Endothelial cell of umbilical vein (primary cell): ENCODE data around the gene ANO6. TPM values are rescaled to one million over a fixed set of nuclear protein-coding genes. Genes with fewer than 3 reads are reported as not detected.
A peak's percentile ranks its signal among the peaks of the same experiment; 100 is the strongest.

Experiments
- BruUV-seq: library from RNA; stranded (reverse); fragments of 400-500 nt; replicated peaks from 2 replicates; lab custom pipeline; 2021; lab: Mats Ljungman, UMichigan
- CTCF ChIA-PET: fragments of 300-600, 350-600 bp; sonication (Branson Sonifier 250); formaldehyde crosslinking; loops from one replicate; lab custom pipeline; 2021; ENCODE audit warnings: antibody characterized with exemption, inconsistent platforms; lab: Charles Lee
- POLR2A ChIA-PET: fragments of 300-600, 350-600 bp; sonication (Branson Sonifier 250); formaldehyde crosslinking; loops from one replicate; lab custom pipeline; 2021; ENCODE audit warnings: antibody characterized with exemption, inconsistent platforms; lab: Charles Lee
- DNase-seq: peaks from one replicate; pipeline ENCODE4 v3.0.0-alpha.2; 2011; ENCODE audit warnings: low read depth, low spot score
- FAIRE-seq: peaks from 2 replicates; lab custom pipeline; 2011; peaks lifted over from hg19 to GRCh38; lab: Jason Lieb, UNC
- H2AFZ ChIP-seq: 2 replicates; pipeline ENCODE4 v1.6.0; 2012; ENCODE audit warnings: low read depth, low read length, control low read depth, inconsistent platforms
- H3K27ac ChIP-seq: 2 replicates; pipeline ENCODE4 v1.5.1; 2011; ENCODE audit warnings: low read depth, mild to moderate bottlenecking, control low read depth, low read length, moderate library complexity; ENCODE audit not compliant: insufficient read depth
- H3K27me3 ChIP-seq, 2 experiments: 2 replicates each; pipeline versions ENCODE4 v1.6.0 to v1.6.1; 2011; ENCODE audit warnings: low read length in 2 of 2, mixed read lengths in 1 of 2; ENCODE audit not compliant: control insufficient read depth in 2 of 2, insufficient read depth in 2 of 2
- H3K36me3 ChIP-seq, 2 experiments: 2 replicates in 1 of 2; 3 replicates in 1 of 2; pipeline ENCODE4 v1.5.1; 2011; ENCODE audit warnings: low read length in 2 of 2, mild to moderate bottlenecking in 1 of 2, moderate library complexity in 1 of 2; ENCODE audit not compliant: control insufficient read depth in 2 of 2, insufficient read depth in 2 of 2; ENCODE audit errors: extremely low read depth in 1 of 2
- H3K4me1 ChIP-seq: 3 replicates; pipeline ENCODE4 v1.5.1; 2011; ENCODE audit warnings: mild to moderate bottlenecking, low read length; ENCODE audit not compliant: control insufficient read depth, insufficient read depth; ENCODE audit errors: extremely low read depth
- H3K4me2 ChIP-seq: 2 replicates; pipeline ENCODE4 v1.6.1; 2011; ENCODE audit warnings: low read length, control low read depth, mixed read lengths; ENCODE audit not compliant: insufficient read depth
- H3K4me3 ChIP-seq, 3 experiments: fragments of 200-600 bp in 1 of 3; sonication (generic), shearing (Covaris generic) in 1 of 3; replicated peaks in 1 of 3; 2 replicates each; pipeline ENCODE4 v1.5.1; 2011 to 2016; ENCODE audit warnings: control low read depth in 3 of 3, low read length in 3 of 3, mild to moderate bottlenecking in 2 of 3, inconsistent platforms in 1 of 3, low read depth in 1 of 3, moderate library complexity in 1 of 3; ENCODE audit not compliant: insufficient read depth in 1 of 3
- H3K79me2 ChIP-seq: 2 replicates; pipeline ENCODE4 v1.6.0; 2012; ENCODE audit warnings: low read length, inconsistent platforms; ENCODE audit not compliant: control insufficient read depth, insufficient read depth
- H3K9ac ChIP-seq: replicated peaks from 2 replicates; pipeline ENCODE3; 2011; ENCODE audit warnings: low read length, control low read depth; ENCODE audit not compliant: insufficient read depth; ENCODE audit errors: extremely low read depth
- H3K9me1 ChIP-seq: replicated peaks from 3 replicates; pipeline ENCODE4 v1.6.0; 2011; ENCODE audit warnings: mild to moderate bottlenecking, low read length; ENCODE audit not compliant: control insufficient read depth, insufficient read depth; ENCODE audit errors: extremely low read depth
- H3K9me3 ChIP-seq: replicated peaks from 2 replicates; pipeline ENCODE4 v1.5.1; 2012; ENCODE audit warnings: low read length, inconsistent platforms; ENCODE audit not compliant: control insufficient read depth, insufficient read depth
- H4K20me1 ChIP-seq: replicated peaks from 2 replicates; pipeline ENCODE3; 2011; ENCODE audit warnings: mild to moderate bottlenecking, low read length; ENCODE audit not compliant: control insufficient read depth, insufficient read depth; ENCODE audit errors: extremely low read depth
- EZH2 ChIP-seq: IDR thresholded peaks from 2 replicates; pipeline ENCODE4 v1.6.1; 2012; ENCODE audit warnings: borderline replicate concordance, low read depth, mild to moderate bottlenecking, moderate library complexity, low read length, inconsistent platforms; ENCODE audit not compliant: severe bottlenecking
- FOS ChIP-seq: IDR thresholded peaks from 2 replicates; pipeline ENCODE4 v1.6.1; 2011; ENCODE audit warnings: mild to moderate bottlenecking, low read length, moderate library complexity, borderline replicate concordance; ENCODE audit not compliant: insufficient read depth
- GATA2 ChIP-seq: IDR thresholded peaks from 2 replicates; pipeline ENCODE4 v1.7.0; 2011; ENCODE audit warnings: low read depth, mild to moderate bottlenecking, moderate library complexity, mixed read lengths, low read length; ENCODE audit not compliant: insufficient read length, insufficient read depth
- JUN ChIP-seq: IDR thresholded peaks from 2 replicates; pipeline ENCODE4 v1.6.1; 2011; ENCODE audit warnings: borderline replicate concordance, low read depth; ENCODE audit not compliant: insufficient read length, insufficient read depth
- MAX ChIP-seq: IDR thresholded peaks from 2 replicates; pipeline ENCODE4 v1.6.1; 2011; ENCODE audit not compliant: insufficient read depth, insufficient read length
- MYC ChIP-seq: IDR thresholded peaks from one replicate; pipeline ENCODE4 v1.6.1; 2011; ENCODE audit warnings: mild to moderate bottlenecking, low read depth, low read length
- POLR2A ChIP-seq: IDR thresholded peaks from 2 replicates; pipeline ENCODE4 v1.6.1; 2012; ENCODE audit warnings: low read depth, mild to moderate bottlenecking, control low read depth, low read length
- POLR2AphosphoS5 ChIP-seq: IDR thresholded peaks from 2 replicates; pipeline ENCODE4 v1.6.1; 2012; ENCODE audit warnings: low read depth, mild to moderate bottlenecking, control low read depth, low read length, moderate library complexity; ENCODE audit not compliant: insufficient read depth
- dilution Hi-C: fragments of 300-500 bp; cut with MboI; formaldehyde crosslinking; loops from one replicate; pipeline ENCODE4 v1.15.0; 2019; ENCODE audit warnings: low sequenced_read_pairs; ENCODE audit not compliant: extremely low pct_ligation_motif_present
- intact Hi-C: fragments of 100-400 bp; cut with micrococcal nuclease; formaldehyde crosslinking; loops from one replicate; pipeline ENCODE4 v1.10.0; 2022
- polyA plus RNA-seq, 4 experiments: library from polyadenylated mRNA; depleted of rRNA in 3 of 4; stranded (reverse) in 3 of 4; unstranded in 1 of 4; fragments of >200 nt; gene quantifications; 2 replicates each; pipeline versions ENCODE4 v1.2.1 to v1.2.3, GENCODE V29; 2011 to 2012; ENCODE audit warnings: missing spikeins in 1 of 4
- total RNA-seq: library from RNA; stranded (reverse); gene quantifications from 2 replicates; pipeline ENCODE4 v1.2.3, GENCODE V29; 2021
- TF ChIP-seq, protein P1 (sequence below), 2 donors: IDR thresholded peaks; 1 replicate in 1 of 2; 2 replicates in 1 of 2; pipeline ENCODE4 v1.5.1; 2011; ENCODE audit warnings: low read length in 2 of 2, mild to moderate bottlenecking in 2 of 2, moderate library complexity in 2 of 2, control low read depth in 1 of 2, inconsistent platforms in 1 of 2, low read depth in 1 of 2; ENCODE audit not compliant: insufficient read depth in 1 of 2; ENCODE audit errors: extremely low read depth in 1 of 2

The ANO6 gene
- total and polyA plus RNA-seq, 2 donors (not counting 3 experiments of a cell fraction or from before 2014, with no cell fraction given), result 21.3 to 67.6 TPM

GRCh38 chr12:45216983-45217485 lies 1.1 kb downstream of the ANO6 start:
- no peaks in the 10 kb centered on the region for H3K27me3 ChIP-seq
- H4K20me1 ChIP-seq, result peaks cover 3% of the 10 kb centered on the region
- TF ChIP-seq FOS, result no peak
- POLR2A ChIA-PET, result no interaction called here
- no TSS peak for BruUV-seq
- DNase-seq (no peak), FAIRE-seq (peak; percentile 44)
- H2AFZ ChIP-seq, result no peak overlapping the region
- no peaks in the 10 kb centered on the region for H3K36me3 ChIP-seq
- peak overlapping the region; percentile 76 for H3K27ac ChIP-seq
- peak overlapping the region; percentile 98 for H3K9ac ChIP-seq
- intact Hi-C loops, result loop anchor here (1.0 kb wide), 2 partner anchors 17 to 25 kb away; no protein-coding TSS in a partner anchor
- CTCF ChIA-PET, result interaction anchor here (1.0 to 4.7 kb wide), 12 partner anchors 10 to 172 kb away, joined by 3 to 41 read pairs (median 8); no protein-coding TSS in a partner anchor
- peak overlapping the region; percentile 53 to 88 (median 86) for H3K4me3 ChIP-seq
- no peaks in the 10 kb centered on the region for H3K9me1 ChIP-seq
- peaks cover 14% of the 10 kb centered on the region for H3K4me1 ChIP-seq
- dilution Hi-C loops, result no loop called here
- H3K9me3 ChIP-seq, result no peaks in the 10 kb centered on the region
- H3K4me2 ChIP-seq, result peak overlapping the region; percentile 92
- peaks cover 59% of the 10 kb centered on the region for H3K79me2 ChIP-seq

DNA sequence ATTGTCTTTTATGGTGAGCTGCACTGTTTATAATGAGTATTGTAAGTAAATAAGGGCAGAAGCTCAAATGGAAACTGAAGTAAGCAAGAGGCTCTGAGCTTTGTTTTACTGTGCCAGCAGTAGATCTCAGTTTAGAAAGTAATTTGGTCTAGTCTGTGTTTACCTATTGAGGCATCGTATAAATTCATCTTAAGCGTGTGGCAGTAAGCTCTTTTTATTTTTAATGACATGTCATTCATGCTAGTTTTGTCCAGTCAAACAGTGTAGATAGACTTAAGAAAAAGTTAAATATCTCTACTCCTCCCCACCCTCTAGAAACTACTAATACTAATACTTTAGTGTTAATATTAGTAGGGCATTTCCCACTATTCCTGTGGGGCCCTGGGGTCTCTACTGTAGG lies 2.0 kb downstream of the ANO6 start:
- Histone ChIP-seq H2AFZ (no peak overlapping the region), H3K27ac (peak overlapping the region; percentile 76), H3K36me3 (no peaks in the 10 kb centered on the region), H3K4me3 (peak overlapping the region; percentile 5 to 88 (median 53)), H3K4me2 (peak overlapping the region; percentile 92), H3K9ac (peak overlapping the region; percentile 98), H3K9me3 (no peaks in the 10 kb centered on the region), H3K9me1 (no peaks in the 10 kb centered on the region), H3K27me3 (no peaks in the 10 kb centered on the region), H3K79me2 (peaks cover 66% of the 10 kb centered on the region), H4K20me1 (peaks cover 3% of the 10 kb centered on the region), H3K4me1 (peaks cover 14% of the 10 kb centered on the region)
- ChIA-PET POLR2A (interaction anchor here (1.6 kb wide), 1 partner anchor 15 kb away, joined by 4 read pairs; no protein-coding TSS in a partner anchor), CTCF (interaction anchor here (1.0 to 4.7 kb wide), 11 partner anchors 9 to 171 kb away, joined by 3 to 41 read pairs (median 8); no protein-coding TSS in a partner anchor)
- intact Hi-C loops, result no loop called here
- peak; percentile 8 for FAIRE-seq
- DNase-seq, result peak; percentile 14
- no TSS peak for BruUV-seq
- no peak for TF ChIP-seq FOS
- no peak for TF ChIP-seq MAX
- TF ChIP-seq JUN, result no peak
- no peak for TF ChIP-seq POLR2AphosphoS5
- TF ChIP-seq MYC, result no peak
- TF ChIP-seq EZH2, result no peak
- TF ChIP-seq POLR2A, result no peak
- no peak for TF ChIP-seq GATA2
- TF ChIP-seq, protein P1, sequence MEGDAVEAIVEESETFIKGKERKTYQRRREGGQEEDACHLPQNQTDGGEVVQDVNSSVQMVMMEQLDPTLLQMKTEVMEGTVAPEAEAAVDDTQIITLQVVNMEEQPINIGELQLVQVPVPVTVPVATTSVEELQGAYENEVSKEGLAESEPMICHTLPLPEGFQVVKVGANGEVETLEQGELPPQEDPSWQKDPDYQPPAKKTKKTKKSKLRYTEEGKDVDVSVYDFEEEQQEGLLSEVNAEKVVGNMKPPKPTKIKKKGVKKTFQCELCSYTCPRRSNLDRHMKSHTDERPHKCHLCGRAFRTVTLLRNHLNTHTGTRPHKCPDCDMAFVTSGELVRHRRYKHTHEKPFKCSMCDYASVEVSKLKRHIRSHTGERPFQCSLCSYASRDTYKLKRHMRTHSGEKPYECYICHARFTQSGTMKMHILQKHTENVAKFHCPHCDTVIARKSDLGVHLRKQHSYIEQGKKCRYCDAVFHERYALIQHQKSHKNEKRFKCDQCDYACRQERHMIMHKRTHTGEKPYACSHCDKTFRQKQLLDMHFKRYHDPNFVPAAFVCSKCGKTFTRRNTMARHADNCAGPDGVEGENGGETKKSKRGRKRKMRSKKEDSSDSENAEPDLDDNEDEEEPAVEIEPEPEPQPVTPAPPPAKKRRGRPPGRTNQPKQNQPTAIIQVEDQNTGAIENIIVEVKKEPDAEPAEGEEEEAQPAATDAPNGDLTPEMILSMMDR (IDR thresholded peaks at IDR 0.05; ENCODE audit: extremely low read depth in 1 of 2, insufficient read depth in 1 of 2, low read depth in 1 of 2, low read length in 2 of 2), result no peak
- dilution Hi-C loops, result no loop called here
